HG03108 (cell line): ENCODE results near the gene CREB3L1.

Experiments
- ATAC-seq: cut with Tn5 transposase; IDR thresholded peaks from one replicate; pipeline ENCODE4 v1.9.1; 2021; ENCODE audit warnings: moderate library complexity; ENCODE audit not compliant: unreplicated experiment

CREB3L1 gene

DNA sequence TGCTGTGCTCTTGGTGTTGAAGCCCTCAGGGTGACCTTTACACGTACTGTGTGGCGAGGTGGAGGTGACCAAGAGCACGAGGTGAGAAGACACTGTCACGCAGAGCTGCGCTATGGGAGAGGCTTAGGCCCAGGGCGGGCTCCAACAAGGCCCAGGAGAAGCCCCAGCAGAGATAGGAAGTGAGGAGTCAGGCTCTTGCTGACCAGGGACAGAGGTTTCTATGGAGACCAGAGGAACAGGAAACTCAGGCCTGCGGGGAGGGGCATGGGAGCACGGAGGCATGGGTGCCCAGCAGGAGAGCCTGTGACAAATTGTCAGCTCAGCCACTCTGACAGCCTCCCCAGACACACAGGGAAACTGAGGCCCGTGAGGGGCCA is 85.6 kb downstream of the CREB3L1 start:
- ATAC-seq = no peak

DNA sequence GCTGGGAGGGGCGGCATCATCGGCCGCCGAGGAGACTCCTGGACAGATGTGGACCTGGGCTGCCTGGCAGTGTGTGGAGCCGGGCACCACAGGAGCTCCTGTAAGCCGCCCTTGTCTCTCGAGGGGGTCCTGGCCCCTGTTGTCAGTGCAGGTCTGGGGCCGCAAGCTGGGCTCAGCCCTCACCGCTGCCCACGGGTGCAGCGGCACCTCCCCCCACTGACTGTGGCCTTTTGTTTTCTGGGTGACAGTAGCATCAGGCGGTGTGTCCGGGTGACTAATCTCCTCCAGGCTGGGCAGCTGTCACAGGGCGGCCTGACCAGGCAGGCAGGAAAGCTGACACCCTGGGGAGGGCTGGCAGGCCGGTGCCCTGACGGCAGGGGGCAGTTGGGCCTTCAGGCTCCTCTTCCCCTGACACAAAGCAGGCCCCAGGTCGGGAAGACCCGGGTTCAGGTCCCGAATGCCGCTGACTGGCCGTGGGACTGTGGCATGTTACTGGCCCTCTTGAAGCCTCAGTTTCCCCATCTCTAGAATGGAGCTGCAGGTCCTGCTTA is 86.1 kb downstream of the CREB3L1 start:
- no peak for ATAC-seq

DNA sequence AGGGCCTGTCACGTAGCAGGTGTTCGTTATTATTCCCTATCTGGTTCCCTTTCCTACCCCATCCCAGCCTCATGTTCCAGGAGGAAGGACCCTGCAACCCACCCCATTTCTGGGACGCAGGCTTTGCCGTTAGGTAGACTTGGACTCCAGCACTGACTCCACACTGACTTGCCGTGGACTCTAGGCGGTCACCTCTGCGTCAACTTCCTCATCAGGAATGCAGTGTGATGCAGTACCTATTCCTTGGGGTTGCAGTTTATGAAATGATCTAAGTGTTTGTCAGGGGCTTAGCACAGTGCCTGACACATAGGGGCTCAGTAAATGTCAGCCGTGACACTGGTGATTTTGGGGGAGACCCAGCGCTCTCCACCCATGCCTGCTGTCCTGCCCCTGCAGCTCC is 86.6 kb downstream of the CREB3L1 start:
- no peak for ATAC-seq

GRCh38 chr11:46364791-46365190 is 87.3 kb downstream of the CREB3L1 start:
- no peak for ATAC-seq

DNA sequence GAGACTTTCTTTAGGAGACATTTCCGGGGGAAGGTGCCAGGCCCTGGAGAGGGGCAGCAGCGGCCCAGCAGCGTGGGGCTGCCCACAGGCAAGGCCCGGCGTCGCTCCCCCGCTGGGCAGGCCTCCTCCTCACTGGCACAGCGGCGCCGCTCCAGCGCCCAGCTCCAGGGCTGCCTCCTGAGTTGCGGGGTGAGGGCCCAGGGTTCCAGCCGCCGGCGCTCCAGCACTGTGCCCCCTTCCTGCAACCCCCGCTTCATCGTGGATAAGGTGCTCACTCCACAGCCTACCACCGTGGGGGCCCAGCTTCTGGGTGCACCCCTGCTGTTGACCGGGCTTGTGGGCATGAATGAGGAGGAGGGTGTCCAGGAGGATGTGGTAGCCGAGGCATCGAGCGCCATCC is 88.8 kb downstream of the CREB3L1 start:
- no peak for ATAC-seq

- no peak for ATAC-seq
Observed at GRCh38 chr11:46366661-46367161, 89.2 kb downstream of the CREB3L1 start.

DNA sequence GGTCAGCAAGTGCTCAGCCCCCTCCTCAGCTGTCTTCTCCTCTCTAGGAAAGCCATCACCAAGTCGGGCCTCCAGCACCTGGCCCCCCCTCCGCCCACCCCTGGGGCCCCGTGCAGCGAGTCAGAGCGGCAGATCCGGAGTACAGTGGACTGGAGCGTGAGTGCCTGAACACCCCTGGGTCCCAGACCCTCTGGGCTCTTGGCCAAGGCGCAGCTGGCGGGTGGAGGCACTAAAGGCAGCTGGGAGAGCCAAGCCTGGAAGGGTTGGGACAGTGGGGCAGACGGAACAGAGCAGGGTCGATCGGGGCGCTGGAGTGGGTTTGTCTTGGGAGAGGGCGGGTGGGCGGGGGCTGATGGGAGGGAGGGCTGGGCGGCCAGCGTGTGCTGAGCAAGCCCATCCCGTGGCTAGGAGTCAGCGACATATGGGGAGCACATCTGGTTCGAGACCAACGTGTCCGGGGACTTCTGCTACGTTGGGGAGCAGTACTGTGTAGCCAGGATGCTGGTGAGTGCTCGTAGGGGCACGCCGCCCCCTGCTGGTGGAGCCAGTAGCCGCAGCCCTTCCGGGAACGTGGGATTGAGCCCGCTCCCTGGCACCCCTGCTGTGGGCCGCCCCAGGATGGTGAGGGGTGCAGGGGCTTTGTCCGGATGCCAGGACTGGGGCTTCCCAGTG is 89.9 kb downstream of the CREB3L1 start:
- peak; percentile 63 for ATAC-seq

DNA sequence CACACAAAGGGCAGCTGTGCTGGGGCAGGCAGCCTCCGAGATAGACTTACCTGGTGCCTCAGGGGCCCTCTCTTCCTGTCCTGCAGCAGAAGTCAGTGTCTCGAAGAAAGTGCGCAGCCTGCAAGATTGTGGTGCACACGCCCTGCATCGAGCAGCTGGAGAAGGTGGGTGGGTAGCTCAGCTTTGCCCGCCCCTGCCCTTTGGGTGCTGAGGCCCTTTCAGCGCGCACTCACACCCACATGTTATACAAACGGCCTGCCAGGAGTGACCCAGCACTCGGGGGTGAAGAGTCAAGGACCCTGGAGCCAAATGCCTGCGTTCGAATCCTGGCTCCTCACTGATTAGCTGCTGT is 90.4 kb downstream of the CREB3L1 start:
- no peak for ATAC-seq

GRCh38 chr11:46369458-46370152 is 92.1 kb downstream of the CREB3L1 start:
- ATAC-seq = no peak

GRCh38 chr11:46370253-46370652 is 92.8 kb downstream of the CREB3L1 start:
- no peak for ATAC-seq
